ENCODE results near the gene PPP2R2B.

PPP2R2B gene

GRCh38 chr5:146751781-146752401 is 126.7 kb downstream of the PPP2R2B start:
- TF ChIP-seq ZFP30 (CRISPR knock-in tag; IDR thresholded peaks at IDR 0.05), result no peak
- TF ChIP-seq ZNF565 (CRISPR knock-in tag; conservative IDR thresholded peaks at IDR 0.05; ENCODE audit: low read depth), result no peak
- TF ChIP-seq, protein P1, sequence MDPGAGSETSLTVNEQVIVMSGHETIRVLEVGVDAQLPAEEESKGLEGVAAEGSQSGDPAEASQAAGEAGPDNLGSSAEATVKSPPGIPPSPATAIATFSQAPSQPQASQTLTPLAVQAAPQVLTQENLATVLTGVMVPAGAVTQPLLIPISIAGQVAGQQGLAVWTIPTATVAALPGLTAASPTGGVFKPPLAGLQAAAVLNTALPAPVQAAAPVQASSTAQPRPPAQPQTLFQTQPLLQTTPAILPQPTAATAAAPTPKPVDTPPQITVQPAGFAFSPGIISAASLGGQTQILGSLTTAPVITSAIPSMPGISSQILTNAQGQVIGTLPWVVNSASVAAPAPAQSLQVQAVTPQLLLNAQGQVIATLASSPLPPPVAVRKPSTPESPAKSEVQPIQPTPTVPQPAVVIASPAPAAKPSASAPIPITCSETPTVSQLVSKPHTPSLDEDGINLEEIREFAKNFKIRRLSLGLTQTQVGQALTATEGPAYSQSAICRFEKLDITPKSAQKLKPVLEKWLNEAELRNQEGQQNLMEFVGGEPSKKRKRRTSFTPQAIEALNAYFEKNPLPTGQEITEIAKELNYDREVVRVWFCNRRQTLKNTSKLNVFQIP (CRISPR knock-in tag; IDR thresholded peaks at IDR 0.05; ENCODE audit: borderline replicate concordance, low read depth), result no peak
- TF ChIP-seq, protein P2, sequence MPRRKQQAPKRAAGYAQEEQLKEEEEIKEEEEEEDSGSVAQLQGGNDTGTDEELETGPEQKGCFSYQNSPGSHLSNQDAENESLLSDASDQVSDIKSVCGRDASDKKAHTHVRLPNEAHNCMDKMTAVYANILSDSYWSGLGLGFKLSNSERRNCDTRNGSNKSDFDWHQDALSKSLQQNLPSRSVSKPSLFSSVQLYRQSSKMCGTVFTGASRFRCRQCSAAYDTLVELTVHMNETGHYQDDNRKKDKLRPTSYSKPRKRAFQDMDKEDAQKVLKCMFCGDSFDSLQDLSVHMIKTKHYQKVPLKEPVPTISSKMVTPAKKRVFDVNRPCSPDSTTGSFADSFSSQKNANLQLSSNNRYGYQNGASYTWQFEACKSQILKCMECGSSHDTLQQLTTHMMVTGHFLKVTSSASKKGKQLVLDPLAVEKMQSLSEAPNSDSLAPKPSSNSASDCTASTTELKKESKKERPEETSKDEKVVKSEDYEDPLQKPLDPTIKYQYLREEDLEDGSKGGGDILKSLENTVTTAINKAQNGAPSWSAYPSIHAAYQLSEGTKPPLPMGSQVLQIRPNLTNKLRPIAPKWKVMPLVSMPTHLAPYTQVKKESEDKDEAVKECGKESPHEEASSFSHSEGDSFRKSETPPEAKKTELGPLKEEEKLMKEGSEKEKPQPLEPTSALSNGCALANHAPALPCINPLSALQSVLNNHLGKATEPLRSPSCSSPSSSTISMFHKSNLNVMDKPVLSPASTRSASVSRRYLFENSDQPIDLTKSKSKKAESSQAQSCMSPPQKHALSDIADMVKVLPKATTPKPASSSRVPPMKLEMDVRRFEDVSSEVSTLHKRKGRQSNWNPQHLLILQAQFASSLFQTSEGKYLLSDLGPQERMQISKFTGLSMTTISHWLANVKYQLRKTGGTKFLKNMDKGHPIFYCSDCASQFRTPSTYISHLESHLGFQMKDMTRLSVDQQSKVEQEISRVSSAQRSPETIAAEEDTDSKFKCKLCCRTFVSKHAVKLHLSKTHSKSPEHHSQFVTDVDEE (CRISPR knock-in tag; IDR thresholded peaks at IDR 0.05), result no peak
- TF ChIP-seq, protein P3, sequence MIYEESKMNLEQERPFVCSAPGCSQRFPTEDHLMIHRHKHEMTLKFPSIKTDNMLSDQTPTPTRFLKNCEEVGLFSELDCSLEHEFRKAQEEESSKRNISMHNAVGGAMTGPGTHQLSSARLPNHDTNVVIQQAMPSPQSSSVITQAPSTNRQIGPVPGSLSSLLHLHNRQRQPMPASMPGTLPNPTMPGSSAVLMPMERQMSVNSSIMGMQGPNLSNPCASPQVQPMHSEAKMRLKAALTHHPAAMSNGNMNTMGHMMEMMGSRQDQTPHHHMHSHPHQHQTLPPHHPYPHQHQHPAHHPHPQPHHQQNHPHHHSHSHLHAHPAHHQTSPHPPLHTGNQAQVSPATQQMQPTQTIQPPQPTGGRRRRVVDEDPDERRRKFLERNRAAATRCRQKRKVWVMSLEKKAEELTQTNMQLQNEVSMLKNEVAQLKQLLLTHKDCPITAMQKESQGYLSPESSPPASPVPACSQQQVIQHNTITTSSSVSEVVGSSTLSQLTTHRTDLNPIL (CRISPR knock-in tag; IDR thresholded peaks at IDR 0.05; ENCODE audit: low read depth), result no peak
- no peak for TF ChIP-seq ZNF70 (CRISPR knock-in tag; IDR thresholded peaks at IDR 0.05)
- no peak for TF ChIP-seq ESRRG (CRISPR knock-in tag; IDR thresholded peaks at IDR 0.05)
- no peak for TF ChIP-seq PATZ1 (CRISPR knock-in tag; IDR thresholded peaks at IDR 0.05; ENCODE audit: borderline replicate concordance)
- no peak for TF ChIP-seq ARNTL (CRISPR knock-in tag; IDR thresholded peaks at IDR 0.05; ENCODE audit: borderline replicate concordance, low read depth)
- TF ChIP-seq ISL1 (CRISPR knock-in tag; IDR thresholded peaks at IDR 0.05), result no peak
- ATAC-seq, result no peak

GRCh38 chr5:146751054-146751453 is 127.5 kb downstream of the PPP2R2B start:
- TF ChIP-seq PPARA (CRISPR knock-in tag; IDR thresholded peaks at IDR 0.05; ENCODE audit: borderline replicate concordance) (no peak), CSDC2 (CRISPR knock-in tag; IDR thresholded peaks at IDR 0.05) (no peak), BACH2 (CRISPR knock-in tag; IDR thresholded peaks at IDR 0.05; ENCODE audit: borderline replicate concordance) (no peak), ZFP30 (CRISPR knock-in tag; IDR thresholded peaks at IDR 0.05) (no peak), RARB (CRISPR knock-in tag; IDR thresholded peaks at IDR 0.05) (no peak), GLIS3 (CRISPR knock-in tag; IDR thresholded peaks at IDR 0.05) (no peak), ZNF8 (CRISPR knock-in tag; IDR thresholded peaks at IDR 0.05) (no peak), SNAI2 (CRISPR knock-in tag; IDR thresholded peaks at IDR 0.05) (no peak), TCF4 (CRISPR knock-in tag; IDR thresholded peaks at IDR 0.05; ENCODE audit: borderline replicate concordance) (no peak), CSRNP3 (CRISPR knock-in tag; IDR thresholded peaks at IDR 0.05) (no peak), ZC3H10 (CRISPR knock-in tag; IDR thresholded peaks at IDR 0.05) (no peak), ISL1 (CRISPR knock-in tag; IDR thresholded peaks at IDR 0.05) (no peak), ESRRG (CRISPR knock-in tag; IDR thresholded peaks at IDR 0.05) (no peak), ZNF70 (CRISPR knock-in tag; IDR thresholded peaks at IDR 0.05) (no peak), ZNF565 (CRISPR knock-in tag; conservative IDR thresholded peaks at IDR 0.05; ENCODE audit: low read depth) (no peak), PATZ1 (CRISPR knock-in tag; IDR thresholded peaks at IDR 0.05; ENCODE audit: borderline replicate concordance) (no peak)
- TF ChIP-seq, protein P2 (CRISPR knock-in tag; IDR thresholded peaks at IDR 0.05), result no peak
- TF ChIP-seq, protein P1 (CRISPR knock-in tag; IDR thresholded peaks at IDR 0.05; ENCODE audit: borderline replicate concordance, low read depth), result no peak
- no peak for ATAC-seq

Measured in SK-N-SH treated with all-trans-retinoic acid at 6 μM for 48 hours (cell line).